Endothelial cell (in vitro differentiated cells): ENCODE data around the gene HOXA7. TPM values are rescaled to one million over a fixed set of nuclear protein-coding genes. Genes with fewer than 3 reads are reported as not detected.

Experiments used
- DNase-seq: peaks from one replicate; pipeline ENCODE4 v3.0.0; 2021; ENCODE audit warnings: low spot score
- H3K27ac Mint-ChIP-seq: one replicate; pipeline ENCODE4 v1.8.0; 2021; ENCODE audit warnings: mixed read lengths, inconsistent platforms; ENCODE audit not compliant: unreplicated experiment
- H3K27me3 Mint-ChIP-seq: one replicate; pipeline ENCODE4 v1.8.0; 2021; ENCODE audit warnings: mild to moderate bottlenecking, moderate library complexity, mixed read lengths, inconsistent platforms; ENCODE audit not compliant: unreplicated experiment
- H3K36me3 Mint-ChIP-seq: one replicate; pipeline ENCODE4 v1.8.0; 2021; ENCODE audit warnings: mild to moderate bottlenecking, low read depth, mixed read lengths, inconsistent platforms; ENCODE audit not compliant: unreplicated experiment
- H3K4me1 Mint-ChIP-seq: one replicate; pipeline ENCODE4 v1.8.0; 2021; ENCODE audit warnings: mild to moderate bottlenecking, mixed read lengths, inconsistent platforms; ENCODE audit not compliant: unreplicated experiment
- H3K4me3 Mint-ChIP-seq: one replicate; pipeline ENCODE4 v1.8.0; 2021; ENCODE audit warnings: mild to moderate bottlenecking, mixed read lengths, inconsistent platforms; ENCODE audit not compliant: unreplicated experiment
- H3K9me3 Mint-ChIP-seq: one replicate; pipeline ENCODE4 v1.8.0; 2021; ENCODE audit warnings: mixed read lengths, inconsistent platforms; ENCODE audit not compliant: unreplicated experiment
- CTCF ChIP-seq: fragments of 200-600 bp; sonication (generic); IDR thresholded peaks from one replicate; pipeline ENCODE4 v1.5.0; 2021; ENCODE audit warnings: antibody characterized with exemption; ENCODE audit not compliant: unreplicated experiment
- total RNA-seq: library from RNA; stranded (reverse); fragmentation: NEBNext Ultra II Directional; extraction: Animal tissue kit (Norgen Biotek cat#: 25700); gene quantifications from one replicate; pipeline ENCODE4 v1.2.1, GENCODE V29; 2021; ENCODE audit not compliant: unreplicated experiment

The HOXA7 gene
- total RNA-seq, 1 donor from 2014 or later = not detected

- H3K4me3 Mint-ChIP-seq = peak overlapping the region; percentile 73
- peaks cover 60% of the 10 kb centered on the region for H3K27me3 Mint-ChIP-seq
- DNase-seq = no peak
- no peaks in the 10 kb centered on the region for H3K9me3 Mint-ChIP-seq
- peaks cover 2% of the 10 kb centered on the region for H3K36me3 Mint-ChIP-seq
- peak overlapping the region; percentile 67 for H3K27ac Mint-ChIP-seq
- TF ChIP-seq CTCF = no peak
- peaks cover 29% of the 10 kb centered on the region for H3K4me1 Mint-ChIP-seq
Measured at GRCh38 chr7:27151341-27151930, 5.0 kb downstream of the HOXA7 start.

- Mint-ChIP-seq H3K27ac (no peak overlapping the region), H3K4me3 (peak overlapping the region; percentile 73), H3K4me1 (peaks cover 27% of the 10 kb centered on the region), H3K27me3 (peaks cover 64% of the 10 kb centered on the region), H3K9me3 (no peaks in the 10 kb centered on the region), H3K36me3 (peaks cover 4% of the 10 kb centered on the region)
- DNase-seq = peak; percentile 84
- peak; percentile 77 for TF ChIP-seq CTCF
Measured at GRCh38 chr7:27150568-27151340, 5.7 kb downstream of the HOXA7 start.

GRCh38 chr7:27149842-27150567, 6.5 kb downstream of the HOXA7 start:
- TF ChIP-seq CTCF = no peak
- Mint-ChIP-seq H3K27ac (no peak overlapping the region), H3K4me1 (peaks cover 23% of the 10 kb centered on the region), H3K9me3 (no peaks in the 10 kb centered on the region), H3K4me3 (no peak overlapping the region), H3K27me3 (peaks cover 61% of the 10 kb centered on the region), H3K36me3 (peaks cover 4% of the 10 kb centered on the region)
- DNase-seq = no peak

GRCh38 chr7:27148756-27149641, 7.5 kb downstream of the HOXA7 start:
- H3K9me3 Mint-ChIP-seq = no peaks in the 10 kb centered on the region
- H3K4me1 Mint-ChIP-seq = peaks cover 24% of the 10 kb centered on the region
- H3K27ac Mint-ChIP-seq = no peak overlapping the region
- H3K27me3 Mint-ChIP-seq = peaks cover 58% of the 10 kb centered on the region
- H3K4me3 Mint-ChIP-seq = no peak overlapping the region
- H3K36me3 Mint-ChIP-seq = peaks cover 4% of the 10 kb centered on the region
- no peak for TF ChIP-seq CTCF
- DNase-seq = no peak
